ES-I3 (cell line): ENCODE data around the gene CPA1.

Experiments
- H3K36me3 ChIP-seq: 2 replicates; pipeline ENCODE4 v1.6.1; 2013; ENCODE audit warnings: mild to moderate bottlenecking, low read length, control low read depth, moderate library complexity; ENCODE audit not compliant: insufficient read depth
- H3K4me1 ChIP-seq: 2 replicates; pipeline ENCODE4 v1.6.1; 2013; ENCODE audit warnings: mild to moderate bottlenecking, control low read depth, low read length; ENCODE audit not compliant: insufficient read depth
- H3K9ac ChIP-seq: 2 replicates; pipeline ENCODE4 v1.6.1; 2013; ENCODE audit warnings: low read depth, mild to moderate bottlenecking, low read length, moderate library complexity
- H3K9me3 ChIP-seq: 2 replicates; pipeline ENCODE4 v1.6.1; 2013; ENCODE audit warnings: mild to moderate bottlenecking, low read length, moderate library complexity; ENCODE audit not compliant: control insufficient read depth, insufficient read depth

The CPA1 gene

DNA sequence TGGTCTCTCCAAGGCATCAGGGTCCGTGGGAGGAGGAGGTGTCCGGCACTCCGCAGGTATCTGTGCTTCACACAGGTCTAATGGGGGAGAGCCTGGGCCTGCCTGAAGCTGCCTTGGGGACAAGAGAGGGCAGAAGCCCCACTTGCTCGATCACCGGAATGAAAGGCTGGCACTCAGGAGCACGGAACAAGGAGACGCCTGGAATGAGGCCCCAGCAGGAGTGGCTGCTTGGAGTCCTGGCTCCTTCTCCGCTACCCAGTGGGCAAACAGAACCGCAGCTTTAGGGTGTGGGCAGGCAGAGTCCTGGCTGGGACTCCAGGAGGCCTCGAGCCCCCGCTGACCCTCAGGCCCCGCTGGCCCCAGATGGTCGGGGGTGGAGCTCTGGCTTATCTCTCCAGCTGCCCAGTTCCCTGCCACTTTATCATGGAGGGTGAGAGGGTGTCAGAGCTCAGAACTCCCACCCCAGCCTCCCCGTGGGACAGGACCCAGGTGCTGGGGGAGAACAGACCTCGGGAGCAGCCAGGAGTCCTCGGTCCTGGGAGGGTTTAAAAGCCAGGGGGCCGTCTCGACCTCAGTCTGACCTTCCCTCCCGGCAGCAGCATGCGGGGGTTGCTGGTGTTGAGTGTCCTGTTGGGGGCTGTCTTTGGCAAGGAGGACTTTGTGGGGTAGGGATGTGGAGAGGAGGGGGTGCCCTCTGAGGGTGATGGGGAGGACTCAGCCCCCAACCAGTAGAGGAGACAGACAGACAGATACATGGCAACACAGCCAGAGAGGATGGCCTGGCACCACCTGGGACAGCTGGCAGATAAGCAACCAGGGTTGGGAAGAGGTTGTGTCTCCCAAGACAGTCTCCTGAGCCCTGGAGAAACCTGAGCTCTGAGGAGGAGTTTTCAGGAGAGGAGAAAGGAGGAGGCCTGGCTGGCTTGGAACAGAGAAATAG, at the start of gene CPA1:
CPA1 (plus strand) TSS at position 574 of the 940 bp plus-strand sequence; CDS start at position 601, 27 bp downstream.
- no peaks in the 10 kb centered on the region for H3K36me3 ChIP-seq
- no peaks in the 10 kb centered on the region; the same call in 1 of the 2 replicates for H3K4me1 ChIP-seq
- H3K9ac ChIP-seq = no peak within 1 kb of the TSS
- H3K9me3 ChIP-seq = peaks cover 9% of the 10 kb centered on the region

GRCh38 chr7:130332259-130333053, 47.8 kb upstream of the CPA1 start:
- Histone ChIP-seq H3K4me1 (no peaks in the 10 kb centered on the region), H3K9ac (no peak overlapping the region), H3K9me3 (no peaks in the 10 kb centered on the region; the same call in 1 of the 2 replicates), H3K36me3 (no peaks in the 10 kb centered on the region)

GRCh38 chr7:130333832-130334231, 46.5 kb upstream of the CPA1 start:
- Histone ChIP-seq H3K9ac (no peak overlapping the region), H3K36me3 (no peaks in the 10 kb centered on the region), H3K9me3 (no peaks in the 10 kb centered on the region; the same call in 1 of the 2 replicates), H3K4me1 (0 out of 2 replicates have a peak, but pooled peaks cover 3% of the 10 kb centered on the region)

- Histone ChIP-seq H3K36me3 (no peaks in the 10 kb centered on the region), H3K9me3 (no peaks in the 10 kb centered on the region; the same call in 1 of the 2 replicates), H3K4me1 (0 out of 2 replicates have a peak, but pooled peaks cover 3% of the 10 kb centered on the region), H3K9ac (no peak overlapping the region)
Measured at GRCh38 chr7:130334274-130334673, 46.0 kb upstream of the CPA1 start.

GRCh38 chr7:130337410-130337971, 42.8 kb upstream of the CPA1 start:
- 0 out of 2 replicates have a peak, but pooled peaks cover 3% of the 10 kb centered on the region for H3K4me1 ChIP-seq
- H3K36me3 ChIP-seq = no peaks in the 10 kb centered on the region
- no peak overlapping the region for H3K9ac ChIP-seq
- no peaks in the 10 kb centered on the region; the same call in 1 of the 2 replicates for H3K9me3 ChIP-seq

- Histone ChIP-seq H3K36me3 (no peaks in the 10 kb centered on the region), H3K4me1 (0 out of 2 replicates have a peak, but pooled peaks cover 3% of the 10 kb centered on the region), H3K9ac (no peak overlapping the region), H3K9me3 (no peaks in the 10 kb centered on the region)
Measured at GRCh38 chr7:130338233-130338632, 42.1 kb upstream of the CPA1 start.

- H3K36me3 ChIP-seq = no peaks in the 10 kb centered on the region
- H3K4me1 ChIP-seq = peaks cover 11% of the 10 kb centered on the region; the same call in 1 of the 2 replicates
- no peaks in the 10 kb centered on the region for H3K9me3 ChIP-seq
- no peak overlapping the region for H3K9ac ChIP-seq
Measured at GRCh38 chr7:130341882-130342281, 38.4 kb upstream of the CPA1 start.

- peaks cover 11% of the 10 kb centered on the region; the same call in 1 of the 2 replicates for H3K4me1 ChIP-seq
- H3K9ac ChIP-seq = no peak overlapping the region
- H3K9me3 ChIP-seq = no peaks in the 10 kb centered on the region
- H3K36me3 ChIP-seq = no peaks in the 10 kb centered on the region
Measured at GRCh38 chr7:130342701-130343380, 37.5 kb upstream of the CPA1 start.

GRCh38 chr7:130344271-130344866, 35.9 kb upstream of the CPA1 start, which contains the start of gene CPA5:
CPA5 (plus strand) TSS chr7:130344816; CDS start chr7:130346486, 1,670 bp downstream.
- H3K9me3 ChIP-seq = no peaks in the 10 kb centered on the region
- H3K9ac ChIP-seq = no peak within 1 kb of the TSS
- H3K4me1 ChIP-seq = peaks cover 8% of the 10 kb centered on the region; the same call in 1 of the 2 replicates
- no peaks in the 10 kb centered on the region for H3K36me3 ChIP-seq

DNA sequence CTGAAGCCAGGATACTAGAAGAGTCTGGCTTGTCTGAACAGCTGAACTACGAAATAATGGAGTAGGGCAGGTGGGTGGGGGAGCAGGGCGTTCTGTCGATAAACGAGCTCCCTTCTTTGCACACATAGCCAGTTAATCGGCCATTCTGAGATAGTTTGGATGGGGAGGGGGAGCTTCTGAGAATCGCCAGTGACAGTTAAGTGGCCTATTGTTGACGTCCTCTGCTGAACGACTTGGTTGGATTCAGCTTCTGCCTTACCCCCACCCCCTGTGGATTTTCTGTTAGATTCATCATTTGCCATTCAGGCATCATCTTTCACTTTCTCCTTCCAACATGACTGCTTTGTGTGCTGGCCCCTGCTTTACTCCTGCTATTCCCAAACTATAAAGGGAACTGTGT, 35.2 kb upstream of the CPA1 start:
- H3K4me1 ChIP-seq = peaks cover 8% of the 10 kb centered on the region; the same call in 1 of the 2 replicates
- H3K36me3 ChIP-seq = no peaks in the 10 kb centered on the region
- no peaks in the 10 kb centered on the region for H3K9me3 ChIP-seq
- no peak overlapping the region for H3K9ac ChIP-seq

DNA sequence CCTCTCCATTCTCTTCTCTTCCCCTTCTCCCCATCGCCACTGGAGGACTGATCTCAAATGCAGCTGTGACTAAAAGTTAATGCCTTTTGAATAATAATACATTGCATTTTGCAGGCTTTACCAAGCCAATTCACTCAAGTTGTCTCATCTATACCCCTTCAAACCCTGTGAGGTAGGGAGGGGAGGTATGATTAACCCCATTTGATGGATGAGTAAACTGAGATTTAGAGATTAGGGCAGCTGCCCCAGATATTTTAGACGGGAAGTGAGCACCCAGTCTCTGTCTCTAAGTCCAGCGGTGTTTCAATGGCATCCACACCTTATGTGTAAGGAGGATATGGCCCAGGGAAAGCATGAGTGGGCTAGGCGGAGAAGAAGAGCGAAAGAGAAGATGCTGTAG, 34.6 kb upstream of the CPA1 start:
- H3K9me3 ChIP-seq = no peaks in the 10 kb centered on the region
- no peak overlapping the region for H3K9ac ChIP-seq
- no peaks in the 10 kb centered on the region for H3K36me3 ChIP-seq

GRCh38 chr7:130346177-130346905, 34.0 kb upstream of the CPA1 start:
- H3K4me1 ChIP-seq = peaks cover 15% of the 10 kb centered on the region; the same call in 1 of the 2 replicates
- no peak overlapping the region for H3K9ac ChIP-seq
- H3K36me3 ChIP-seq = no peaks in the 10 kb centered on the region
- no peaks in the 10 kb centered on the region for H3K9me3 ChIP-seq

More for the DNA sequence above, 34.6 kb upstream of the CPA1 start:
- H3K4me1 ChIP-seq = peaks cover 11% of the 10 kb centered on the region; the same call in 1 of the 2 replicates

- H3K9ac ChIP-seq = no peak overlapping the region
- H3K4me1 ChIP-seq = peaks cover 21% of the 10 kb centered on the region
- H3K36me3 ChIP-seq = no peaks in the 10 kb centered on the region
- no peaks in the 10 kb centered on the region for H3K9me3 ChIP-seq
Measured at GRCh38 chr7:130346941-130347340, 33.4 kb upstream of the CPA1 start.
